Smooth muscle cell (in vitro differentiated cells): Measurements from ENCODE around the gene PSMD5. TPM values are rescaled to one million over a fixed set of nuclear protein-coding genes. Genes with fewer than 3 reads are reported as not detected.

Experiments used
- DNase-seq: peaks from one replicate; lab custom pipeline; 2025; ENCODE audit not compliant: unreplicated experiment; lab: John Stamatoyannopoulos, UW
- H2AFZ ChIP-seq: fragments of 200-600 bp; sonication (generic); 2 replicates; pipeline ENCODE4 v1.6.0; 2016; ENCODE audit warnings: antibody characterized with exemption, low read depth, mild to moderate bottlenecking
- H3F3A ChIP-seq: fragments of 200-600 bp; sonication (generic); 2 replicates; pipeline ENCODE4 v1.6.0; 2017; ENCODE audit warnings: antibody characterized with exemption, low read depth
- H3K27ac ChIP-seq: fragments of 200-600 bp; sonication (generic); 2 replicates; pipeline ENCODE4 v1.5.1; 2016; ENCODE audit warnings: low read depth, mild to moderate bottlenecking
- H3K27me3 ChIP-seq: fragments of 200-600 bp; sonication (generic); 2 replicates; pipeline ENCODE4 v1.6.1; 2016; ENCODE audit warnings: low read depth, mild to moderate bottlenecking
- H3K36me3 ChIP-seq: fragments of 200-600 bp; sonication (generic); 2 replicates; pipeline ENCODE4 v1.5.1; 2016; ENCODE audit warnings: low read depth
- H3K4me1 ChIP-seq: fragments of 200-600 bp; sonication (generic); 2 replicates; pipeline ENCODE4 v1.5.1; 2016; ENCODE audit warnings: low read depth
- H3K4me2 ChIP-seq: fragments of 200-600 bp; sonication (generic); 2 replicates; pipeline ENCODE4 v1.6.0; 2016; ENCODE audit warnings: mild to moderate bottlenecking
- H3K4me3 ChIP-seq: fragments of 200-600 bp; sonication (generic); 2 replicates; pipeline ENCODE4 v1.5.1; 2016; ENCODE audit warnings: mild to moderate bottlenecking
- H3K79me2 ChIP-seq: fragments of 200-600 bp; sonication (generic); 2 replicates; pipeline ENCODE4 v1.6.0; 2016; ENCODE audit warnings: low read depth, mild to moderate bottlenecking
- H3K9ac ChIP-seq: fragments of 200-600 bp; sonication (generic); 2 replicates; pipeline ENCODE4 v1.6.0; 2016; ENCODE audit warnings: low read depth
- H3K9me3 ChIP-seq: fragments of 200-600 bp; sonication (generic); replicated peaks from 2 replicates; pipeline ENCODE4 v1.5.1; 2016; ENCODE audit warnings: low read depth
- H4K20me1 ChIP-seq: fragments of 200-600 bp; sonication (generic); 2 replicates; pipeline ENCODE4 v1.6.0; 2016; ENCODE audit warnings: low read depth
- WGBS: methylation state at CpG from one replicate; pipeline ENCODE4 v1.1.7; 2016; ENCODE audit warnings: low lambda C conversion rate; 5-methylcytosine and 5-hydroxymethylcytosine counted together
- polyA plus RNA-seq: library from polyadenylated mRNA; unstranded; fragments of >200 nt; fragmentation: Nextera tagmentation; extraction: Ambion mirVana; gene quantifications from 2 replicates; pipeline ENCODE4 v1.2.1, GENCODE V29; 2016
- total RNA-seq: library from RNA; depleted of rRNA; stranded (reverse); fragments of >200 nt; gene quantifications from 2 replicates; pipeline ENCODE4 v1.2.3, GENCODE V29; 2014
- TF ChIP-seq, protein P1 (sequence below): fragments of 200-600 bp; sonication (generic); IDR thresholded peaks from 2 replicates; pipeline ENCODE4 v1.5.1; 2017; ENCODE audit warnings: borderline replicate concordance, mild to moderate bottlenecking, antibody characterized with exemption; ENCODE audit not compliant: insufficient read depth, poor library complexity, severe bottlenecking

Gene PSMD5
- total and polyA plus RNA-seq, 2 experiments from 2014 or later: 14.4 to 18.6 TPM

DNA sequence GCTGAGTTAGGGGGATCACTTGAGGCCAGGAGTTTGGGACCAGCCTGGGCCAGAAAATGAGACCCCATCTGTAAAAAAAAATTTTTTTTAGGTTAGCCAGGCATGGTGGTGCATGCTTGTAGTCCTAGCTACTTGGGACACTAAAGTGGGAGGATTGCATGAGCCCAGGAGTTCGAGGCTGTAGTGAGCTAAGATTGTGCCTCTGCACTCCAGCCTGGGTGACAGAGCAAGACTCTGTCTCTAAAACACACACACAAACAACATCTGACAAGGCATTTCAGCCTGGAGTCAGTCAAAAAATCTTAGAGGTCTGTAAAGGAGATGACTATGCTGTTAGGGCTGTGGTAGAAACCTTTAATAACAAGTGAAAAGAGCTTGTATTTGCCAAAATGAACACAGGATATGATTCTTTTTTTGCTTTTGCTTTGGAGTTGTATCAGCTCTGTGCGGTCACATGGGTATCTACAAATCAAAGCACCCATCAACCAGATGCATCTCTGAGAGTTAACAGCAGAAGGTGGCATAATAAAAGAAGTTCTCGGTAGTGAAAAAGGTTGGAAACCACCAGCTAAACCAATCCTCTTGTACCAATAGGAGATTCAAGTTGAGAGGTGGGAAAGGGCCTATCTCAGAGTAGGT is 3.6 kb upstream of the PSMD5 start:
- Histone ChIP-seq H3K27ac (no peak overlapping the region), H3K9ac (no peak overlapping the region), H3K4me2 (no peak overlapping the region), H4K20me1 (no peaks in the 10 kb centered on the region), H3K27me3 (no peaks in the 10 kb centered on the region), H3K36me3 (no peaks in the 10 kb centered on the region), H3K9me3 (no peaks in the 10 kb centered on the region), H3F3A (no peaks in the 10 kb centered on the region), H3K4me3 (no peak overlapping the region), H2AFZ (no peak overlapping the region), H3K79me2 (peaks cover 10% of the 10 kb centered on the region), H3K4me1 (peaks cover 3% of the 10 kb centered on the region)
- 87% methylated on average over 3 of the region's 3 CpGs for WGBS
- no peak for DNase-seq
- TF ChIP-seq, protein P1, sequence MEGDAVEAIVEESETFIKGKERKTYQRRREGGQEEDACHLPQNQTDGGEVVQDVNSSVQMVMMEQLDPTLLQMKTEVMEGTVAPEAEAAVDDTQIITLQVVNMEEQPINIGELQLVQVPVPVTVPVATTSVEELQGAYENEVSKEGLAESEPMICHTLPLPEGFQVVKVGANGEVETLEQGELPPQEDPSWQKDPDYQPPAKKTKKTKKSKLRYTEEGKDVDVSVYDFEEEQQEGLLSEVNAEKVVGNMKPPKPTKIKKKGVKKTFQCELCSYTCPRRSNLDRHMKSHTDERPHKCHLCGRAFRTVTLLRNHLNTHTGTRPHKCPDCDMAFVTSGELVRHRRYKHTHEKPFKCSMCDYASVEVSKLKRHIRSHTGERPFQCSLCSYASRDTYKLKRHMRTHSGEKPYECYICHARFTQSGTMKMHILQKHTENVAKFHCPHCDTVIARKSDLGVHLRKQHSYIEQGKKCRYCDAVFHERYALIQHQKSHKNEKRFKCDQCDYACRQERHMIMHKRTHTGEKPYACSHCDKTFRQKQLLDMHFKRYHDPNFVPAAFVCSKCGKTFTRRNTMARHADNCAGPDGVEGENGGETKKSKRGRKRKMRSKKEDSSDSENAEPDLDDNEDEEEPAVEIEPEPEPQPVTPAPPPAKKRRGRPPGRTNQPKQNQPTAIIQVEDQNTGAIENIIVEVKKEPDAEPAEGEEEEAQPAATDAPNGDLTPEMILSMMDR: no peak

DNA sequence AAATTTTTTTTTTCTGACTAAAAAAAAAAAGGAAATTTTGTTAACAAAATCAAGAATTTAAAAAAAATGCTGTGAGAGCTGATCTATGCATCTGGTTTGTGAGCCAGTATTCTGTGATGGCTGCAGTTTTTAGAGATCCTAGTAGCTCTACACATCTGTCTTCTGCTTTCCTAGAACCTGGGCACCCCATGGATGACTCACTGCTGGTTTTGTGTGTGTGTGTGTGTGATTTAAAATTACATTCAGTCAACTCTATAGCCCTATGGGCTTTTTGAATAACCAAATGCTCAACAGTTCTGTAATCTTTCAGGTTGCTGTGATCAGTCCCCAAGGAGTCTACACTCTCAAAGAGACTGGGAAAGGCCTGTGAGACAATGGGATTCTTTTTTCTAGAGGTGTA is 2.5 kb upstream of the PSMD5 start:
- H3K27me3 ChIP-seq: no peaks in the 10 kb centered on the region

DNA sequence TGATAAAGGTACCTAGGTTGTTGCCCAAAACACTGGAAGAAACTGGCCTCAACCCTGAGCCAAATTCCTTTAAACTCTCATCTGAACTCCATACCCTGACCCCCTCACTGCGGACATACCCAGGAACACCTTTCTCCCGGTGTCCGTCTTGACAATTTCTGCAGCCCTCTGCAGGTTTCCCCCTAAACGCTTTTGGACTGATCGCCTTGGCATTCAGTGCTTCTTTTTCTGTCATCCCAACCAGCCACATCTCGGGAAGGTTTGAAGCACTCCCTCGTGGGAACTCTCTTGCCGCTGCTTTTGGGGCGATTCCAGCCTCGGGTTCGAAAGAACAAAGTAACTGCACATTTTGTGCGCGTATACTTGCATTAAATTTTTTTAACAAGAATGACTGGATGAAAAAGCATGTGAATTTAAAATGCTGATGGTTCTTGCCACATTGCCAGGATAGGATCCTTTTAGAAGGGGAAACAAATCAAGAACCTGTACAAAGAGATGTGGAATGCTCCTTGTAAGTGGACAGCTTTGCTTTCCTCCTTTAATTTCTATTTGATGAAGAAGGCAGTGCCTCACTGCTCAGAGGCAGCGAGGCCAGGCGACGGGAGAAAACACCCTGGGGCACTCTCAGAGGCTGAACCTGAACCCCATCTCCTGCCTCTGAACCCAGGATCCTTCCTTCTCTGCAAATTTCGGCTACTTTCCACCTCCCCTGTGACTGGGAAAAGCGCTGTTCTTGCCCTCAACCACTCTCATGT is 615 bp downstream of the PSMD5 start:
- H3K79me2 ChIP-seq: peaks cover 12% of the 10 kb centered on the region
- H3K9me3 ChIP-seq: no peaks in the 10 kb centered on the region
- WGBS: 75% methylated on average over 18 of the region's 18 CpGs
- H3K4me3 ChIP-seq: peak overlapping the region; percentile 62
- H3K27ac ChIP-seq: peak overlapping the region; percentile 79
- DNase-seq: no peak
- no peaks in the 10 kb centered on the region for H3K27me3 ChIP-seq
- peak overlapping the region; percentile 92 for H3K9ac ChIP-seq
- TF ChIP-seq, protein P1: no peak
- no peaks in the 10 kb centered on the region for H3F3A ChIP-seq
- H4K20me1 ChIP-seq: peaks cover 3% of the 10 kb centered on the region
- no peaks in the 10 kb centered on the region for H3K36me3 ChIP-seq
- H3K4me1 ChIP-seq: peaks cover 8% of the 10 kb centered on the region
- H3K4me2 ChIP-seq: peak overlapping the region; percentile 84
- H2AFZ ChIP-seq: peak overlapping the region; percentile 82

More for the DNA sequence above, 2.5 kb upstream of the PSMD5 start:
- peaks cover 3% of the 10 kb centered on the region for H3K4me1 ChIP-seq
- no peak overlapping the region for H3K4me3 ChIP-seq
- TF ChIP-seq, protein P1: no peak
- H2AFZ ChIP-seq: no peak overlapping the region
- H3K4me2 ChIP-seq: no peak overlapping the region
- no peak for DNase-seq
- H3K9ac ChIP-seq: no peak overlapping the region
- H3K36me3 ChIP-seq: no peaks in the 10 kb centered on the region
- peaks cover 12% of the 10 kb centered on the region for H3K79me2 ChIP-seq
- H3K27ac ChIP-seq: no peak overlapping the region
- H3K9me3 ChIP-seq: no peaks in the 10 kb centered on the region
- no peaks in the 10 kb centered on the region for H3F3A ChIP-seq
- H4K20me1 ChIP-seq: no peaks in the 10 kb centered on the region
